Dendritic cell treated with granulocyte-macrophage colony-stimulating factor and Interleukin-4, amounts not matched to agents 40 ng/mL and 50 ng/mL, for 4 days (primary cell): Measurements from ENCODE around the gene FADS3.

Source experiments
- H3K27ac Mint-ChIP-seq: one replicate; pipeline ENCODE4 v1.8.0; 2022; ENCODE audit warnings: mild to moderate bottlenecking, mixed read lengths
- H3K27me3 Mint-ChIP-seq: one replicate; pipeline ENCODE4 v1.8.0; 2022; ENCODE audit warnings: mild to moderate bottlenecking, mixed read lengths
- H3K36me3 Mint-ChIP-seq: one replicate; pipeline ENCODE4 v1.8.0; 2022; ENCODE audit warnings: low read depth, mixed read lengths
- H3K4me1 Mint-ChIP-seq: one replicate; pipeline ENCODE4 v1.8.0; 2022; ENCODE audit warnings: low read depth, mixed read lengths
- H3K4me3 Mint-ChIP-seq: one replicate; pipeline ENCODE4 v1.8.0; 2022; ENCODE audit warnings: mild to moderate bottlenecking, moderate library complexity, mixed read lengths
- H3K9me3 Mint-ChIP-seq: one replicate; pipeline ENCODE4 v1.8.0; 2022; ENCODE audit warnings: mixed read lengths
- intact Hi-C: fragments of 100-400 bp; cut with micrococcal nuclease; formaldehyde crosslinking; loops from one replicate; pipeline ENCODE4 v1.15.0; 2022

Gene FADS3

GRCh38 chr11:61897387-61898246 is 6.3 kb upstream of the FADS3 start:
- no peak overlapping the region for H3K27ac Mint-ChIP-seq
- no peak overlapping the region for H3K4me3 Mint-ChIP-seq
- H3K27me3 Mint-ChIP-seq: no peaks in the 10 kb centered on the region
- intact Hi-C loops: loop anchor here (2.0 kb wide), 2 partner anchors 185 to 211 kb away; no protein-coding TSS in a partner anchor
- peaks cover 60% of the 10 kb centered on the region for H3K36me3 Mint-ChIP-seq
- H3K4me1 Mint-ChIP-seq: peaks cover 23% of the 10 kb centered on the region
- no peaks in the 10 kb centered on the region for H3K9me3 Mint-ChIP-seq

- no peaks in the 10 kb centered on the region for H3K27me3 Mint-ChIP-seq
- intact Hi-C loops: no loop called here
- H3K36me3 Mint-ChIP-seq: peaks cover 57% of the 10 kb centered on the region
- H3K27ac Mint-ChIP-seq: no peak overlapping the region
- H3K4me1 Mint-ChIP-seq: peaks cover 23% of the 10 kb centered on the region
- H3K9me3 Mint-ChIP-seq: no peaks in the 10 kb centered on the region
- H3K4me3 Mint-ChIP-seq: no peak overlapping the region
Measured at GRCh38 chr11:61896665-61897386, 5.5 kb upstream of the FADS3 start.

GRCh38 chr11:61895718-61896059 is 4.3 kb upstream of the FADS3 start:
- Mint-ChIP-seq H3K4me1 (peaks cover 27% of the 10 kb centered on the region), H3K27me3 (peaks cover 3% of the 10 kb centered on the region), H3K27ac (no peak overlapping the region), H3K36me3 (peaks cover 45% of the 10 kb centered on the region), H3K9me3 (no peaks in the 10 kb centered on the region), H3K4me3 (no peak overlapping the region)
- intact Hi-C loops: no loop called here

GRCh38 chr11:61895046-61895717 is 3.8 kb upstream of the FADS3 start:
- intact Hi-C loops: no loop called here
- H3K36me3 Mint-ChIP-seq: peaks cover 40% of the 10 kb centered on the region
- no peak overlapping the region for H3K4me3 Mint-ChIP-seq
- peak overlapping the region; percentile 11 for H3K27ac Mint-ChIP-seq
- H3K9me3 Mint-ChIP-seq: no peaks in the 10 kb centered on the region
- peaks cover 30% of the 10 kb centered on the region for H3K4me1 Mint-ChIP-seq
- peaks cover 4% of the 10 kb centered on the region for H3K27me3 Mint-ChIP-seq

GRCh38 chr11:61893981-61894380 is 2.6 kb upstream of the FADS3 start:
- Mint-ChIP-seq H3K9me3 (no peaks in the 10 kb centered on the region), H3K27ac (no peak overlapping the region), H3K4me3 (no peak overlapping the region), H3K27me3 (peaks cover 8% of the 10 kb centered on the region), H3K36me3 (peaks cover 28% of the 10 kb centered on the region), H3K4me1 (peaks cover 28% of the 10 kb centered on the region)
- intact Hi-C loops: no loop called here

- intact Hi-C loops: no loop called here
- peaks cover 9% of the 10 kb centered on the region for H3K36me3 Mint-ChIP-seq
- peak overlapping the region; percentile 56 for H3K4me3 Mint-ChIP-seq
- peaks cover 22% of the 10 kb centered on the region for H3K4me1 Mint-ChIP-seq
- H3K27me3 Mint-ChIP-seq: peaks cover 11% of the 10 kb centered on the region
- H3K27ac Mint-ChIP-seq: no peak overlapping the region
- H3K9me3 Mint-ChIP-seq: no peaks in the 10 kb centered on the region
Measured at GRCh38 chr11:61892085-61892370, 683 bp upstream of the FADS3 start.

GRCh38 chr11:61890529-61891330 is 615 bp downstream of the FADS3 start:
- intact Hi-C loops: no loop called here
- no peaks in the 10 kb centered on the region for H3K9me3 Mint-ChIP-seq
- H3K36me3 Mint-ChIP-seq: no peaks in the 10 kb centered on the region
- H3K27ac Mint-ChIP-seq: peak overlapping the region; percentile 83
- H3K4me3 Mint-ChIP-seq: peak overlapping the region; percentile 87
- H3K27me3 Mint-ChIP-seq: peaks cover 13% of the 10 kb centered on the region
- H3K4me1 Mint-ChIP-seq: peaks cover 22% of the 10 kb centered on the region

GRCh38 chr11:61889831-61890230 is 1.5 kb downstream of the FADS3 start:
- intact Hi-C loops: no loop called here
- Mint-ChIP-seq H3K27me3 (peaks cover 13% of the 10 kb centered on the region), H3K36me3 (no peaks in the 10 kb centered on the region), H3K4me3 (no peak overlapping the region), H3K4me1 (peaks cover 15% of the 10 kb centered on the region), H3K27ac (no peak overlapping the region), H3K9me3 (no peaks in the 10 kb centered on the region)

- Mint-ChIP-seq H3K27me3 (peaks cover 13% of the 10 kb centered on the region), H3K27ac (no peak overlapping the region), H3K9me3 (no peaks in the 10 kb centered on the region), H3K4me3 (no peak overlapping the region), H3K4me1 (peaks cover 10% of the 10 kb centered on the region), H3K36me3 (no peaks in the 10 kb centered on the region)
- intact Hi-C loops: no loop called here
Measured at GRCh38 chr11:61888590-61888989, 2.8 kb downstream of the FADS3 start.

- Mint-ChIP-seq H3K4me1 (peaks cover 10% of the 10 kb centered on the region), H3K36me3 (no peaks in the 10 kb centered on the region), H3K4me3 (no peak overlapping the region), H3K27ac (no peak overlapping the region), H3K27me3 (peaks cover 13% of the 10 kb centered on the region), H3K9me3 (no peaks in the 10 kb centered on the region)
- intact Hi-C loops: no loop called here
Measured at GRCh38 chr11:61887839-61888494, 3.4 kb downstream of the FADS3 start.

GRCh38 chr11:61886643-61887042 is 4.7 kb downstream of the FADS3 start:
- Mint-ChIP-seq H3K4me3 (no peak overlapping the region), H3K4me1 (peaks cover 10% of the 10 kb centered on the region), H3K36me3 (no peaks in the 10 kb centered on the region), H3K9me3 (no peaks in the 10 kb centered on the region), H3K27me3 (peaks cover 13% of the 10 kb centered on the region), H3K27ac (no peak overlapping the region)
- intact Hi-C loops: no loop called here

GRCh38 chr11:61885784-61886580 is 5.4 kb downstream of the FADS3 start:
- Mint-ChIP-seq H3K27me3 (peaks cover 12% of the 10 kb centered on the region), H3K27ac (no peak overlapping the region), H3K4me1 (peaks cover 9% of the 10 kb centered on the region), H3K36me3 (no peaks in the 10 kb centered on the region), H3K4me3 (no peak overlapping the region), H3K9me3 (no peaks in the 10 kb centered on the region)
- intact Hi-C loops: no loop called here
